PC-9 (cell line): ENCODE results near the gene RBM45.
A peak's percentile ranks its signal among the peaks of the same experiment; 100 is the strongest.

Experiments
- CTCF ChIP-seq: fragments of 200-600 bp; sonication (generic); conservative IDR thresholded peaks from 2 replicates; pipeline ENCODE4 v1.6.1; 2017; ENCODE audit warnings: mixed run types, antibody characterized with exemption, mild to moderate bottlenecking, moderate library complexity
- EZH2 ChIP-seq: fragments of 200-600 bp; sonication (generic); IDR thresholded peaks from 2 replicates; pipeline ENCODE4 v1.8.0; 2017; ENCODE audit warnings: antibody characterized with exemption, low read depth

GRCh38 chr2:178109813-178110212, 2.4 kb upstream of the RBM45 start:
- peak; percentile 82 for TF ChIP-seq CTCF
- TF ChIP-seq EZH2 = no peak
